ENCODE results near the gene FCRLB.
A peak's percentile ranks its signal among the peaks of the same experiment; 100 is the strongest.
"Not testable (repeated sequence)": the region's sequence is repeated elsewhere in the genome, so short reads cannot be mapped to it uniquely, and the experiment has no call there.

FCRLB gene

DNA sequence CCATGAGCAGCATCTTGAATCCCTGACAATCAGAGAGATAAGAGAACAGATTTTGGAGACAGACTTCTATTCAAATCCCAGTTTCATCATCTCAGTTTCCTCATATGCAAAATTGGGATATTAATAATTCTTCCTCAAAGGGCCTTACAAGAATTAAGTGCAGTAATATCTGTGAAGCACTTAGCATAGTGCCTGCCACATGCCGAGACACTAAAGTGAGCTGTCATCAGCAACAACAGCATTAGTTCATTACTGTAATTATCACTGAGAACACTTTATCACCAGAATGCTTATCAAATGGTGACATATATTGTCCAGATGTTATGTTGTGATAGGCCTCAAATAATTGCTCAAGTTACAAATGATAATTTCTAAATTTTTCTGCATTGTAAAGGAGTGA is 922 bp upstream of the FCRLB start:
- DNase-seq: no peak

GRCh38 chr1:161721738-161722343 is 497 bp downstream of the FCRLB start:
- peak in 1 of 2 donors; percentile 56 for DNase-seq

- DNase-seq: no peak
Observed at GRCh38 chr1:161722406-161722805, 1.1 kb downstream of the FCRLB start.

DNA sequence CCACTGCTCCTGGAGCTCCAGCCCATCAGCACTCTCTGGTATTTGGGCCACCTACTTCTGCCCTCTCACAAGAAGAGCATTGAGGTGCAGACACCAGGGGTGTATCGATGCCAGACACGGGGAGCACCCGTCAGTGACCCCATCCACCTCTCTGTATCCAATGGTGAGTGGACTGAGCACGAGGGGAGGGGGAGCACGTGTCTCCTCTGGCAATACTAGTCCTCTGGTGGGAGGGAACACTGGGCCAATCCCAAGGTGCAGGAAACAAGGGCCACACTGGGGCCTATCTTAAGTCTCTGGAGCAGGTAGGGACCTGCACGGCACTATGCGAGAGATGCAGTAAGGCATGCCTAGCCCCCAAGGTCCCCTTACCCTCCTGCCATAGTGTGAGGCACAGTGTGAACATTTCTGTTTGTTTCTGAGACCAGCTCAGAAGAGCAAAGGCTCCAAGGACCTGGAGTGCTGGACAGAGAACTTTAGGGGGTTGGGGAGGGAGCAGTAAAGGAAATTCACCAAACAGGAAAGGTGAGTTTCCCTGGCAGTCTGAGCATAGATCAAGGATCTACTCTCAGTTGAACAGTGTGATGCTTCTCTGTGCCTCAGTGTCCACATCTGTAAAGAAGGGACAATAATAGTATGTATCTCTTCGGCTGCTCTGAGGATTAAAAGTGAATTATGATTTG is 2.3 kb downstream of the FCRLB start:
- no peak for DNase-seq

- DNase-seq: not testable (repeated sequence)
Observed at GRCh38 chr1:161725258-161725907, 4.0 kb downstream of the FCRLB start.

GRCh38 chr1:161725908-161726472 is 4.6 kb downstream of the FCRLB start:
- DNase-seq: peak in 1 of 2 donors; percentile 28

DNA sequence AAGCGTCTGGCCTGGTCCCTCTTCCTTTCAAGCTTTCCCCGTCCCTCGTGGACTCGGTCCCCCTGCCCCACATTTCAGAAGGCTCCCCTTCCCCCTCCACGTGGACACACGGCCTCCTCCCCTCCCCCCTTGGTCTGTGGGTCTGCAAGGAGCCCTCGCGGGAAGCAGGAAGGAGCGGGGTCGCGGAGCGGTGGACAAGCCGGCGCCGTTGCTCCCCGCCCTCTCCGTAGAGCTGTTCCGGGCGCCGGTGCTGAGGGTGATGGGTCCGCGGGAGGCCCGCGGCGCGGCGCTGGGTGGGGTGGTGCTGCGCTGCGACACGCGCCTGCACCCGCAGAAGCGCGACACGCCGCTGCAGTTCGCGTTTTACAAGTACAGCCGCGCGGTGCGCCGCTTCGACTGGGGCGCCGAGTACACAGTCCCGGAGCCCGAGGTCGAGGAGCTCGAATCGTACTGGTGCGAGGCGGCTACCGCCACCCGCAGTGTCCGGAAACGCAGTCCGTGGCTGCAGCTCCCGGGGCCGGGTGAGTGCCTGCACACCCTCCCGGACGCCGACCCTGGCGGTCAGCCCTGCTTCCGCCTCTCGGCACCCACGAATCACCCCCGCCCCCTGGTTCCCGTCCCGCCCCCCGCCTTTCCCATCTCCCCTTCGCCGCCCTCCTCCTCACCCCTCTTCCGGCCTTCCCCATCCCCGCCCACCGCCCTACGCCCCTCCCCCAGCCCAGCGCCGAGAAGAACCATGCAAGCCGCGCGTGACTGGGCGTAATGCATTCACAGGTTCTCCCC is 5.3 kb downstream of the FCRLB start:
- peak; percentile 76 to 79 for DNase-seq

- DNase-seq: peak; percentile 32 to 67
Observed at GRCh38 chr1:161727256-161727924, 6.0 kb downstream of the FCRLB start.

DNA sequence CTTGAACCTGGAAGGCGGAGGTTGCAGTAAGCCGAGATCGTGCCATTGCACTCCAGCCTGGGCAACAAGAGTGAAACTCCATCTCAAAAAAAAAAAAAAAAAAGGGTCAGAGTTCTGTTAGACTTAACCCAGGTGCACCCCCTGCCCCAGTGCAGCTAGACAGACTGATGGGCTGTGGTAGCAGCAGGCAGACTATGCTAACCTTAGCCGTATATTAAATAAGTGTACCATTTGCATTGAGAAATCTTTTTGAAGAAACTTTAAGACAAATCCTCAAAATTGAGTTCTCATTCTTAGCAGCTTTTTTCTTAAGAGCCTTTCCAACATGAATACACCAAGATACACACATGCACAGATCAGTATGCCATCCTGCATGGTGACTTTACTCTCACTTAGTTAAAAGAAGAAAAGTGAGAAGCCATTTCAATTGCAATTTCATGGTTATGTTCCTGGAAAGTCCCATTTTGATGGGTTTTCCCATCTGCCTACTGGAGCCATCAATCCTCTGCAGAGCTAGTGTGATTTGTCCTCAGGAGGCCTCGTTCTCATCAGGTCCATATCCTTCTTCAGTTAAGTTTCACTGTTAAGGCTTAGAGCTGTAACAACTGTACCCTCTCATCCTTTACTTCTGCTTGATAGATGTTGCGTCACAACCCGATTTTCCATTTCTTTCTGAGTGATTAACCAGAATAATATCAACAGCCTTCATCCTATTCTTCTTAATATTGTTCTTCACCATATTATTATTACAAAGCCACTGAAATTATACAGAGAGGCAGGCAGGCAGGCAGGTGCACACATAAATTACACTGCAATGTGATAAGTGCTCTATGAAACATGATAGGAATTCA is 7.3 kb downstream of the FCRLB start:
- DNase-seq: no peak

DNA sequence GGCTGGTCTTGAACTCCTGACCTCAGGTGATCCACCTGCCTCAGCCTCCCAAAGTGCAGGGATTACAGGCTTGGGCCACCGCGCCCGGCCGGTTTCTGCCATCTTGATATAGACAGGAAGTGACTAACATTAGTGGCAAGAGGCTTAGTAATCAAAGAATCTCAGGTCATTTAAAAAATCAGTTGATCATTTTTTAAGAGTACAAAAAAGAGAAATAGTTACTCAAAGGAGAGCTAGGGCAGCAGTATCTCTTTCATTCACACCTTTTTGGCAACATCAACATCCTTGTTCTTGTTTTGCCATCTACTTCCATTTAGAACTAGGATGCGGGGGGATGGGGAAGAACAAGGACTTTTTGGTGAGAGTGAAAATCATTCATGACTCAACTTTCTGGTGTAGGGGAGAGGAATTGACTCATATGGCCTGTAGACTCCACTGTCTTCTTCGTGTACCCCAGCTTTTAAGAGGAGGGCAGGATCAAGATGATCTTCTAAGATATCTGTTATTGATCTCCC is 8.8 kb downstream of the FCRLB start:
- DNase-seq: no peak

- no peak for DNase-seq
Observed at GRCh38 chr1:161731241-161731640, 9.9 kb downstream of the FCRLB start.

DNA sequence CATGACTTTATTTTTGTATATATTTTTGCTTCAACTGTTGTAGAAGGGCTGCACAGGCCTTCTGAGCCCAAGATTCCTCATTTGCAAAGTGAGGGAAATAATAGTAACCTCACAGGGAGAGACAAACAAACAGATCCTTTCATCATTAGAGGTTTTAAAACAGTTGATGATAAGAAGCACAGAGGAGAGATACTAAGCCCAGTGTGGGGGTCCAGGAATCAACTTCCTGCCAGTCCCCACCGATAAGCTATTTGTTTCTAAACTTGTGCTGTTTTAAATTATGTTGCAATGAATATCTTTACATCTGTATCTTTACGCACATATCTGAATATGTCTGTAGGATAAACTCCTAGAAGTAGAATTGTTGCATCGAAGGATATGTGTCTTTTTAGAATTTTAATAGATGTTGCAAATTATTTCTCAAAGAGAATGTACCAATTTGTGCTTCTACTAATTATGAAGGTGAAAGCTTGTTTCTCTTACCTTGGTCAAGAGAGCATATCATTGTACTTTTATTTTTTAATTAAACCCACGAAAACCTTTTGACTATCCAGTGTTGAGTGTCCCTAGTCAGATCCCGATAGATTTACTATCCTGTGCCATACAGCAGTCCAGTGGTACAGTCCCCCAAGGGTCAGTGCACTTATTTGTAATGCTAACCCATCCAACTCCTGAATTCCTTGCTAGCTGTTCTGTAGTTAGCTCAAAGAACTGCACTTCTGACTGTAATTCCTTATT is 10.8 kb downstream of the FCRLB start:
- no peak for DNase-seq

DNA sequence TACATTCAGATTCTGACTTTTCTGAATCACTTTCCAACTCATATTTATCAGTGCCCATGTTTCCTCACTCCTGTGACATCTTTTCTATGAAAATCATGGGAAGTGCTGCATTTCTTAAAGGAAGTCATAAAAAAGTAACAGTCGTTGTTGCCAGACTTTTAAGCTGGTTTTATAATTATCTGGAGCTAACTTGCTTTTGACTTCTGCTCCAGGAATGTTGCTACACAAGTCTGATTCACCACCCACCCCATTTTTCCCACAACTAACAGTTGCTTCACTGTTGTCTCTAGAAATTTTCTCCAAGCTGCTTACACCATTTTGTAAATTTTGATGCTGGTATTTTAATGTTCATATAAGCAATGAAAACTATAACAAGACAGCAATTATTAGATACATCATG is 12.2 kb downstream of the FCRLB start:
- no peak for DNase-seq

GRCh38 chr1:161735837-161736236 is 14.5 kb downstream of the FCRLB start:
- DNase-seq: no peak

GRCh38 chr1:161736335-161736969 is 15.1 kb downstream of the FCRLB start:
- no peak for DNase-seq

- DNase-seq: no peak
Observed at GRCh38 chr1:161737625-161738024, 16.3 kb downstream of the FCRLB start.

DNA sequence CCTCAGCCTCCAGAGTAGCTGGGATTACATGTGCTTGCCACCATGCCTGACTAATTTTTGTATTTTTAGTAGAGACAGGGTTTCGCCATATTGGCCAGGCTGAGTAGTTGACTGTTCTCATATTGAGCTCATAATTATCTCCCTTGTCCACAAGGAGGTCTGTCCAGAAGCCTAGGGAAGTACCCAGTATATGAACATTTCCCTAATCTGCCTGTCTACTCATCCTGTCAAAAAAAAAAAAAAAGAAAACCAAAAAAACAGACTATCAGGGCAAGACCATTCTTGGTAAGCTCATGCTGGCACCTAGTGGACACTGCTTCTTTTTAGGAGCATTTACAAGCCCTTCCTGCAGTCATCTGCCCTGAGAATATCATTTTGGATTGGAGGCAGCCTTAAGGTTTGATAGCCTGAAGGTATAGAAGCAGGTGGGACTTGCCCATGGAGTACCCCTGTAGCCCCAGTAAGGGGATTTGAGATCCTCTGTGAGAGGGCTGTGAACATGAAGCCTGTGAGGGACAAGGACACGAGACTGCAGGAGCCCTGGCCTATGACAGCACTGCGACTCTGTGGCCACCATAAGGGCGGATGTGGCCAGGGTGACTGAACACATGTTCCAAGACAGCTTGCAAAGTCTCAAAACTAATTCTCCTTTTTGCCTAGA is 17.4 kb downstream of the FCRLB start:
- peak; percentile 67 to 69 for DNase-seq

GRCh38 chr1:161739865-161740566 is 18.7 kb downstream of the FCRLB start:
- peak in 1 of 2 donors; percentile 57 for DNase-seq

- DNase-seq: no peak
Observed at GRCh38 chr1:161740921-161741320, 19.6 kb downstream of the FCRLB start.

Measured in CD4-positive, alpha-beta T cell treated with Interleukin-4 for 1 hour (primary cell).